NCI-H748 (cell line): ENCODE results near the gene BANP.
"Not testable (repeated sequence)": the region's sequence is repeated elsewhere in the genome, so short reads cannot be mapped to it uniquely, and the experiment has no call there.

Experiments
- DNase-seq: peaks from one replicate; lab custom pipeline; 2025; ENCODE audit not compliant: unreplicated experiment; lab: John Stamatoyannopoulos, UW

The BANP gene

GRCh38 chr16:87950765-87951551, at the start of gene BANP:
TSS of gene BANP (plus strand) at chr16:87951434. CDS start at chr16:87975116, 23,682 bp downstream.
- DNase-seq, result peak; percentile 99

GRCh38 chr16:87904963-87905362, 46.3 kb upstream of the BANP start:
- not testable (repeated sequence) for DNase-seq

- DNase-seq, result not testable (repeated sequence)
Measured at GRCh38 chr16:87905521-87905920, 45.7 kb upstream of the BANP start.

- not testable (repeated sequence) for DNase-seq
Measured at GRCh38 chr16:87908101-87908500, 43.1 kb upstream of the BANP start.

GRCh38 chr16:87909203-87909935, 41.9 kb upstream of the BANP start:
- peak; percentile 53 for DNase-seq

GRCh38 chr16:87911106-87911763, 40.0 kb upstream of the BANP start:
- DNase-seq, result peak; percentile 93

- DNase-seq, result not testable (repeated sequence)
Measured at GRCh38 chr16:87912691-87913090, 38.5 kb upstream of the BANP start.

GRCh38 chr16:87914021-87914725, 37.1 kb upstream of the BANP start:
- not testable (repeated sequence) for DNase-seq

- DNase-seq, result no peak
Measured at GRCh38 chr16:87914812-87915211, 36.4 kb upstream of the BANP start.

- no peak for DNase-seq
Measured at GRCh38 chr16:87917503-87917902, 33.7 kb upstream of the BANP start.

- DNase-seq, result no peak
Measured at GRCh38 chr16:87918338-87918737, 32.9 kb upstream of the BANP start.

- DNase-seq, result no peak
Measured at GRCh38 chr16:87918866-87919680, 32.2 kb upstream of the BANP start.

- no peak for DNase-seq
Measured at GRCh38 chr16:87919681-87919994, 31.6 kb upstream of the BANP start.

GRCh38 chr16:87921236-87921773, 29.9 kb upstream of the BANP start:
- DNase-seq, result peak; percentile 49

GRCh38 chr16:87922250-87922871, 28.9 kb upstream of the BANP start:
- DNase-seq, result no peak

- DNase-seq, result peak; percentile 72
Measured at GRCh38 chr16:87924041-87924810, 27.0 kb upstream of the BANP start.

- DNase-seq, result peak; percentile 90
Measured at GRCh38 chr16:87924811-87925670, 26.2 kb upstream of the BANP start.
